KMS-11 (cell line): ENCODE data around the gene TLE4.

Source experiments
- H2AFZ ChIP-seq: fragments of 200-600 bp; sonication (generic); 2 replicates; pipeline ENCODE4 v1.6.1; 2016; ENCODE audit warnings: antibody characterized with exemption, mixed run types, low read depth
- H3K27ac ChIP-seq: fragments of 200-600 bp; sonication (generic); 2 replicates; pipeline ENCODE4 v1.6.1; 2016; ENCODE audit warnings: mild to moderate bottlenecking, mixed run types
- H3K27me3 ChIP-seq: fragments of 200-600 bp; sonication (generic); 2 replicates; pipeline ENCODE4 v1.6.1; 2017; ENCODE audit warnings: mild to moderate bottlenecking, low read depth, mixed run types, moderate library complexity; ENCODE audit not compliant: insufficient read depth
- H3K36me3 ChIP-seq: fragments of 200-600 bp; sonication (generic); 2 replicates; pipeline ENCODE4 v1.6.1; 2017; ENCODE audit warnings: mild to moderate bottlenecking, mixed run types; ENCODE audit not compliant: insufficient read depth
- H3K4me1 ChIP-seq: fragments of 200-600 bp; sonication (generic); 2 replicates; pipeline ENCODE4 v1.6.1; 2016; ENCODE audit warnings: mild to moderate bottlenecking, low read depth, mixed run types; ENCODE audit not compliant: poor library complexity, severe bottlenecking
- H3K4me2 ChIP-seq: fragments of 200-600 bp; sonication (generic); 2 replicates; pipeline ENCODE4 v1.7.0; 2016; ENCODE audit warnings: mild to moderate bottlenecking, mixed run types
- H3K4me3 ChIP-seq: fragments of 200-600 bp; sonication (generic); IDR thresholded peaks from 2 replicates; pipeline ENCODE4 v1.6.1; 2017; ENCODE audit warnings: low read depth, low read length, mixed read lengths; ENCODE audit not compliant: insufficient read depth
- H3K79me2 ChIP-seq: fragments of 200-600 bp; sonication (generic); 2 replicates; pipeline ENCODE4 v1.6.1; 2016; ENCODE audit warnings: low read depth, mixed run types; ENCODE audit not compliant: insufficient read depth
- H3K9ac ChIP-seq: fragments of 200-600 bp; sonication (generic); 2 replicates; pipeline ENCODE4 v1.6.1; 2016; ENCODE audit warnings: mild to moderate bottlenecking, mixed run types
- H4K20me1 ChIP-seq: fragments of 200-600 bp; sonication (generic); 2 replicates; pipeline ENCODE4 v1.6.1; 2016; ENCODE audit warnings: mild to moderate bottlenecking, mixed run types; ENCODE audit not compliant: insufficient read depth
- CTCF ChIP-seq: fragments of 200-600 bp; sonication (generic); conservative IDR thresholded peaks from 2 replicates; pipeline ENCODE4 v1.6.1; 2017; ENCODE audit warnings: low read depth, mild to moderate bottlenecking, antibody characterized with exemption, low read length, moderate library complexity, mixed read lengths

The TLE4 gene

GRCh38 chr9:79551994-79552393 lies 19.8 kb upstream of the TLE4 start:
- no peaks in the 10 kb centered on the region for H4K20me1 ChIP-seq
- no peaks in the 10 kb centered on the region for H3K36me3 ChIP-seq

GRCh38 chr9:79555474-79556089 lies 16.2 kb upstream of the TLE4 start:
- Histone ChIP-seq H3K9ac (no peak overlapping the region), H3K36me3 (no peaks in the 10 kb centered on the region), H4K20me1 (no peaks in the 10 kb centered on the region), H3K79me2 (no peaks in the 10 kb centered on the region), H3K27me3 (no peaks in the 10 kb centered on the region), H3K4me1 (no peaks in the 10 kb centered on the region), H2AFZ (no peak overlapping the region), H3K4me3 (no peak overlapping the region), H3K27ac (no peak overlapping the region), H3K4me2 (no peak overlapping the region)
- TF ChIP-seq CTCF, result no peak

More at GRCh38 chr9:79551994-79552393, 19.8 kb upstream of the TLE4 start:
- Histone ChIP-seq H3K9ac (no peak overlapping the region), H3K27ac (no peak overlapping the region), H3K4me1 (no peaks in the 10 kb centered on the region), H3K4me2 (no peak overlapping the region), H2AFZ (no peak overlapping the region), H3K79me2 (no peaks in the 10 kb centered on the region), H3K27me3 (no peaks in the 10 kb centered on the region), H3K4me3 (no peak overlapping the region)
- no peak for TF ChIP-seq CTCF

- no peaks in the 10 kb centered on the region for H3K27me3 ChIP-seq
- TF ChIP-seq CTCF, result no peak
- no peaks in the 10 kb centered on the region for H4K20me1 ChIP-seq
- no peak overlapping the region for H3K4me2 ChIP-seq
- H2AFZ ChIP-seq, result no peak overlapping the region
- no peaks in the 10 kb centered on the region for H3K79me2 ChIP-seq
- no peak overlapping the region for H3K27ac ChIP-seq
- H3K9ac ChIP-seq, result no peak overlapping the region
- peaks cover 2% of the 10 kb centered on the region for H3K4me1 ChIP-seq
- H3K36me3 ChIP-seq, result no peaks in the 10 kb centered on the region
- no peak overlapping the region for H3K4me3 ChIP-seq
These were observed 12.1 kb upstream of the TLE4 start for GRCh38 chr9:79559495-79560181.

GRCh38 chr9:79562749-79563386 lies 8.9 kb upstream of the TLE4 start:
- Histone ChIP-seq H3K4me2 (no peak overlapping the region), H3K27me3 (peaks cover 3% of the 10 kb centered on the region), H3K36me3 (no peaks in the 10 kb centered on the region), H3K4me1 (peaks cover 15% of the 10 kb centered on the region), H3K9ac (no peak overlapping the region), H4K20me1 (no peaks in the 10 kb centered on the region), H3K79me2 (no peaks in the 10 kb centered on the region), H3K27ac (no peak overlapping the region), H3K4me3 (no peak overlapping the region), H2AFZ (no peak overlapping the region)
- TF ChIP-seq CTCF, result no peak
